Measurements from ENCODE around the gene SLC44A5.

SLC44A5 gene

DNA sequence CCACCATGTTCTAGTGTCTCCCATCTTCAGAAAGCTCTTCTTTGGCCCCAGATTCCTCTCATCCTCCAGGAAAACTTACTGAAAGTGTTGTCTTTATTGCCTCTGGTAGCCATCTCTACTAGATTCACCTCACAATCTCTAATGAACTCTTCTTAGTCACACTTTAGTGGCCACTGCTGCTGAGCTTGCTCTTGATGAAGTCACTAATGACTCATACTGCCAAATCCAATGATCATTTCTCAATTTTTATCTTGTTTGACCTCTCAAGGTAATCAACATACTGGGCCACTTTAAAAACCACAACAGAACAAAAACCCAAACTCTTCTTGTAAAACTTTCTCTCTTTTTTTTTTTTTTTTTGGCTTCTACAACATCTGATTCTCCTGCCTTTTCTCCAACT, 280.3 kb downstream of the SLC44A5 start:
- Histone ChIP-seq H3K4me2 (ENCODE audit: insufficient read depth, low read length, poor library complexity, severe bottlenecking) (no peak overlapping the region), H2BK5ac (ENCODE audit: low read length) (no peak overlapping the region), H3K27ac (replicated peaks; ENCODE audit: low read length) (no peak overlapping the region), H3K14ac (ENCODE audit: low read length) (no peak overlapping the region), H4K91ac (ENCODE audit: low read depth, low read length, poor library complexity) (no peak overlapping the region), H2BK120ac (ENCODE audit: low read depth, low read length) (no peak overlapping the region), H3K4me1 (ENCODE audit: control insufficient read depth in 2 of 2, insufficient read depth in 1 of 2, low read depth in 1 of 2, low read length in 2 of 2) (no peaks in the 10 kb centered on the region), H3K9ac (ENCODE audit: low read depth, low read length, poor library complexity) (no peak overlapping the region), H2BK12ac (ENCODE audit: low read length) (no peak overlapping the region), H3K79me1 (ENCODE audit: low read depth, low read length) (no peaks in the 10 kb centered on the region), H3K18ac (ENCODE audit: low read length) (no peak overlapping the region), H3K4me3 (ENCODE audit: low read length in 2 of 2) (no peak overlapping the region), H4K8ac (ENCODE audit: low read depth, low read length) (no peak overlapping the region), H3K9me3 (replicated peaks in 1 of 2; ENCODE audit: control insufficient read depth in 2 of 2, insufficient read depth in 1 of 2, low read depth in 1 of 2, low read length in 2 of 2) (no peaks in the 10 kb centered on the region), H3K36me3 (replicated peaks in 1 of 2; ENCODE audit: control insufficient read depth in 2 of 2, insufficient read depth in 2 of 2, low read length in 2 of 2) (no peaks in the 10 kb centered on the region), H3K27me3 (ENCODE audit: control insufficient read depth in 3 of 3, insufficient read depth in 3 of 3, low read depth in 1 of 3, low read length in 3 of 3) (no peaks in the 10 kb centered on the region), H2BK15ac (ENCODE audit: low read length) (no peak overlapping the region), H3K23ac (ENCODE audit: low read depth, low read length, poor library complexity) (no peak overlapping the region), H2AFZ (ENCODE audit: low read length) (no peak overlapping the region), H3K4ac (ENCODE audit: low read length) (no peak overlapping the region), H2AK5ac (ENCODE audit: low read depth, low read length) (no peak overlapping the region)
- no peak for DNase-seq (ENCODE audit: low spot score)

GRCh38 chr1:75328691-75329090, 282.2 kb downstream of the SLC44A5 start:
- no peak overlapping the region for H3K18ac ChIP-seq (ENCODE audit: low read length)
- no peaks in the 10 kb centered on the region for H3K36me3 ChIP-seq (replicated peaks in 1 of 2; ENCODE audit: control insufficient read depth in 2 of 2, insufficient read depth in 2 of 2, low read length in 2 of 2)
- no peak overlapping the region for H2BK15ac ChIP-seq (ENCODE audit: low read length)
- no peaks in the 10 kb centered on the region for H3K27me3 ChIP-seq (ENCODE audit: control insufficient read depth in 3 of 3, insufficient read depth in 3 of 3, low read depth in 1 of 3, low read length in 3 of 3)
- no peak overlapping the region for H2BK12ac ChIP-seq (ENCODE audit: low read length)
- WGBS, 2 donors (ENCODE audit: extremely low coverage in 2 of 2, insufficient read length in 2 of 2, insufficient replicate concordance in 1 of 2) = no CpG with 5 or more reads among the region's 4 CpGs
- no peak overlapping the region for H2BK5ac ChIP-seq (ENCODE audit: low read length)
- H3K4me3 ChIP-seq (ENCODE audit: low read length in 2 of 2) = no peak overlapping the region
- no peak overlapping the region for H3K23ac ChIP-seq (ENCODE audit: low read depth, low read length, poor library complexity)
- H3K79me1 ChIP-seq (ENCODE audit: low read depth, low read length) = no peaks in the 10 kb centered on the region
- H3K4me1 ChIP-seq (ENCODE audit: control insufficient read depth in 2 of 2, insufficient read depth in 1 of 2, low read depth in 1 of 2, low read length in 2 of 2) = no peaks in the 10 kb centered on the region
- no peaks in the 10 kb centered on the region for H3K9me3 ChIP-seq (replicated peaks in 1 of 2; ENCODE audit: control insufficient read depth in 2 of 2, insufficient read depth in 1 of 2, low read depth in 1 of 2, low read length in 2 of 2)
- no peak overlapping the region for H3K4ac ChIP-seq (ENCODE audit: low read length)
- no peak for DNase-seq (ENCODE audit: low spot score)
- peak overlapping the region; percentile 12 for H2AFZ ChIP-seq (ENCODE audit: low read length)
- no peak overlapping the region for H2AK5ac ChIP-seq (ENCODE audit: low read depth, low read length)
- H3K27ac ChIP-seq (replicated peaks; ENCODE audit: low read length) = no peak overlapping the region
- H3K14ac ChIP-seq (ENCODE audit: low read length) = no peak overlapping the region
- H4K8ac ChIP-seq (ENCODE audit: low read depth, low read length) = no peak overlapping the region
- H3K4me2 ChIP-seq (ENCODE audit: insufficient read depth, low read length, poor library complexity, severe bottlenecking) = no peak overlapping the region
- no peak overlapping the region for H4K91ac ChIP-seq (ENCODE audit: low read depth, low read length, poor library complexity)
- no peak overlapping the region for H3K9ac ChIP-seq (ENCODE audit: low read depth, low read length, poor library complexity)
- H2BK120ac ChIP-seq (ENCODE audit: low read depth, low read length) = no peak overlapping the region

- H2AFZ ChIP-seq (ENCODE audit: low read length) = no peak overlapping the region
- WGBS, 2 donors (ENCODE audit: extremely low coverage in 2 of 2, insufficient read length in 2 of 2, insufficient replicate concordance in 1 of 2) = no CpG with 5 or more reads among the region's 2 CpGs
Measured at GRCh38 chr1:75327395-75327794, 283.5 kb downstream of the SLC44A5 start.

GRCh38 chr1:75317976-75318375, 292.9 kb downstream of the SLC44A5 start:
- Histone ChIP-seq H3K9me3 (replicated peaks in 1 of 2; ENCODE audit: control insufficient read depth in 2 of 2, insufficient read depth in 1 of 2, low read depth in 1 of 2, low read length in 2 of 2) (no peaks in the 10 kb centered on the region), H4K91ac (ENCODE audit: low read depth, low read length, poor library complexity) (no peak overlapping the region), H4K8ac (ENCODE audit: low read depth, low read length) (no peak overlapping the region), H3K4ac (ENCODE audit: low read length) (no peak overlapping the region), H2BK120ac (ENCODE audit: low read depth, low read length) (no peak overlapping the region), H2BK15ac (ENCODE audit: low read length) (no peak overlapping the region), H3K23ac (ENCODE audit: low read depth, low read length, poor library complexity) (no peak overlapping the region), H3K4me3 (ENCODE audit: low read length in 2 of 2) (no peak overlapping the region), H2BK12ac (ENCODE audit: low read length) (no peak overlapping the region), H3K4me2 (ENCODE audit: insufficient read depth, low read length, poor library complexity, severe bottlenecking) (no peak overlapping the region), H3K14ac (ENCODE audit: low read length) (no peak overlapping the region), H2BK5ac (ENCODE audit: low read length) (no peak overlapping the region), H2AFZ (ENCODE audit: low read length) (no peak overlapping the region), H3K18ac (ENCODE audit: low read length) (no peak overlapping the region), H3K9ac (ENCODE audit: low read depth, low read length, poor library complexity) (no peak overlapping the region), H3K27me3 (ENCODE audit: control insufficient read depth in 3 of 3, insufficient read depth in 3 of 3, low read depth in 1 of 3, low read length in 3 of 3) (no peaks in the 10 kb centered on the region), H3K36me3 (replicated peaks in 1 of 2; ENCODE audit: control insufficient read depth in 2 of 2, insufficient read depth in 2 of 2, low read length in 2 of 2) (no peaks in the 10 kb centered on the region), H3K4me1 (ENCODE audit: control insufficient read depth in 2 of 2, insufficient read depth in 1 of 2, low read depth in 1 of 2, low read length in 2 of 2) (no peaks in the 10 kb centered on the region), H3K79me1 (ENCODE audit: low read depth, low read length) (no peaks in the 10 kb centered on the region), H2AK5ac (ENCODE audit: low read depth, low read length) (no peak overlapping the region), H3K27ac (replicated peaks; ENCODE audit: low read length) (no peak overlapping the region)
- WGBS, 2 donors (ENCODE audit: extremely low coverage in 2 of 2, insufficient read length in 2 of 2, insufficient replicate concordance in 1 of 2) = no CpG with 5 or more reads among the region's 4 CpGs
- no peak for DNase-seq (ENCODE audit: low spot score)

More at GRCh38 chr1:75327395-75327794, 283.5 kb downstream of the SLC44A5 start:
- Histone ChIP-seq H3K14ac (ENCODE audit: low read length) (no peak overlapping the region), H3K9ac (ENCODE audit: low read depth, low read length, poor library complexity) (no peak overlapping the region), H4K8ac (ENCODE audit: low read depth, low read length) (no peak overlapping the region), H2BK120ac (ENCODE audit: low read depth, low read length) (no peak overlapping the region), H3K4me3 (ENCODE audit: low read length in 2 of 2) (no peak overlapping the region), H3K27ac (replicated peaks; ENCODE audit: low read length) (no peak overlapping the region), H3K9me3 (replicated peaks in 1 of 2; ENCODE audit: control insufficient read depth in 2 of 2, insufficient read depth in 1 of 2, low read depth in 1 of 2, low read length in 2 of 2) (no peaks in the 10 kb centered on the region), H3K36me3 (replicated peaks in 1 of 2; ENCODE audit: control insufficient read depth in 2 of 2, insufficient read depth in 2 of 2, low read length in 2 of 2) (no peaks in the 10 kb centered on the region), H4K91ac (ENCODE audit: low read depth, low read length, poor library complexity) (no peak overlapping the region), H2AK5ac (ENCODE audit: low read depth, low read length) (no peak overlapping the region), H3K4me1 (ENCODE audit: control insufficient read depth in 2 of 2, insufficient read depth in 1 of 2, low read depth in 1 of 2, low read length in 2 of 2) (no peaks in the 10 kb centered on the region), H3K23ac (ENCODE audit: low read depth, low read length, poor library complexity) (no peak overlapping the region), H3K4ac (ENCODE audit: low read length) (no peak overlapping the region), H3K4me2 (ENCODE audit: insufficient read depth, low read length, poor library complexity, severe bottlenecking) (no peak overlapping the region), H3K18ac (ENCODE audit: low read length) (no peak overlapping the region), H3K27me3 (ENCODE audit: control insufficient read depth in 3 of 3, insufficient read depth in 3 of 3, low read depth in 1 of 3, low read length in 3 of 3) (no peaks in the 10 kb centered on the region), H2BK12ac (ENCODE audit: low read length) (no peak overlapping the region), H2BK15ac (ENCODE audit: low read length) (no peak overlapping the region), H2BK5ac (ENCODE audit: low read length) (no peak overlapping the region), H3K79me1 (ENCODE audit: low read depth, low read length) (no peaks in the 10 kb centered on the region)
- DNase-seq (ENCODE audit: low spot score) = no peak
